RKO (cell line): Measurements from ENCODE around the gene YWHAB.

Experiments used
- DNase-seq: peaks from one replicate; pipeline ENCODE4 v3.0.0-alpha.2; 2016; ENCODE audit warnings: low spot score

Gene YWHAB

GRCh38 chr20:44952731-44953130 is 67.2 kb downstream of the YWHAB start:
- no peak for DNase-seq

- DNase-seq, result no peak
These were observed 68.7 kb downstream of the YWHAB start for GRCh38 chr20:44954211-44954610.

GRCh38 chr20:44955270-44955669 is 69.8 kb downstream of the YWHAB start:
- no peak for DNase-seq

- no peak for DNase-seq
These were observed 70.9 kb downstream of the YWHAB start for GRCh38 chr20:44956410-44956809.
